Ishikawa (cell line): ENCODE results near the gene INPP5J.

Experiments used
- EP300 ChIP-seq: IDR thresholded peaks from 2 replicates; pipeline ENCODE4 v1.6.1; 2012; ENCODE audit warnings: borderline replicate concordance
- NFIC ChIP-seq: IDR thresholded peaks from 2 replicates; pipeline ENCODE4 v1.6.1; 2012
- RAD21 ChIP-seq: IDR thresholded peaks from 2 replicates; pipeline ENCODE4 v1.6.1; 2012; ENCODE audit warnings: low read depth
- REST ChIP-seq: IDR thresholded peaks from 2 replicates; pipeline ENCODE4 v1.6.1; 2012; ENCODE audit warnings: low read depth, mild to moderate bottlenecking
- YY1 ChIP-seq: IDR thresholded peaks from 2 replicates; pipeline ENCODE4 v1.6.1; 2012; ENCODE audit warnings: low read depth
- TF ChIP-seq, protein P1 (sequence below): IDR thresholded peaks from 2 replicates; pipeline ENCODE4 v1.6.1; 2012

- TF ChIP-seq YY1 (no peak), RAD21 (no peak), EP300 (no peak), REST (no peak), NFIC (no peak)
- TF ChIP-seq, protein P1, sequence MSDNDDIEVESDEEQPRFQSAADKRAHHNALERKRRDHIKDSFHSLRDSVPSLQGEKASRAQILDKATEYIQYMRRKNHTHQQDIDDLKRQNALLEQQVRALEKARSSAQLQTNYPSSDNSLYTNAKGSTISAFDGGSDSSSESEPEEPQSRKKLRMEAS = no peak
These were observed 34.4 kb upstream of the INPP5J start for GRCh38 chr22:31088233-31088986.
